ENCODE measurements around the gene ZNF485.
"Not testable (repeated sequence)": the region's sequence is repeated elsewhere in the genome, so short reads cannot be mapped to it uniquely, and the experiment has no call there.

Gene ZNF485

DNA sequence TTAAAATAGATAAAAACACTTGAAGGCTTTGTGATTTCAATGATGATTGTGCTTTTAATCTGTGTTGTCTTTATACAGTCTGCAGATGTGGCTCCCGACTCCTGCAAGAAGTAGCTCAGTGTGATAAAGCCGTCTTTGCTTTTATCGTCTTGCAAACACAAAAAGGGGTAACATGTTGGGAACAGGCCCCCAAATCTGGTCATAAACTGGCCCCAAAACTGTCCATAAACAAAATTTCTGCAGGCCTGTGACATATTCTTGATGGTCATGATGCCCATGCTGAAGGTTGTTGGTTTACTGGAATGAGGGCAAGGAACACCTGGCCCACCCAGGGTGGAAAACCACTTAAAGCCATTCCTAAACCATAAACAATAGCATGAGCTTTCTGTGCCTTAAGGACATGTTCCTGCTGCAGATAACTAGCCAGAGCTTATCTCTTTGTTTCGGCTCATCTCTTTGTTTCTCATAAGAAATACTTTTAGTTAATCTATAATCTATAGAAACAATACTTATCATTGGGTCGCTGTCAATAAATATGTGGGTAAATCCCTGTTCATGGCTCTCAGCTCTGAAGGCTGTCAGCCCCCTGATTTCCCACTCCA, 14.8 kb upstream of the ZNF485 start:
- in situ Hi-C loops (cut with MboI; ENCODE audit: low sequenced_read_pairs) = no loop called here
- Histone ChIP-seq H3K4me3 (no peak overlapping the region), H3K9me3 (no peaks in the 10 kb centered on the region), H3K36me3 (replicated peaks) (no peaks in the 10 kb centered on the region), H3K27me3 (ENCODE audit: low read depth) (no peaks in the 10 kb centered on the region), H3K4me1 (no peaks in the 10 kb centered on the region)
- no peak for DNase-seq (ENCODE audit: low spot score in 2 of 2)

DNA sequence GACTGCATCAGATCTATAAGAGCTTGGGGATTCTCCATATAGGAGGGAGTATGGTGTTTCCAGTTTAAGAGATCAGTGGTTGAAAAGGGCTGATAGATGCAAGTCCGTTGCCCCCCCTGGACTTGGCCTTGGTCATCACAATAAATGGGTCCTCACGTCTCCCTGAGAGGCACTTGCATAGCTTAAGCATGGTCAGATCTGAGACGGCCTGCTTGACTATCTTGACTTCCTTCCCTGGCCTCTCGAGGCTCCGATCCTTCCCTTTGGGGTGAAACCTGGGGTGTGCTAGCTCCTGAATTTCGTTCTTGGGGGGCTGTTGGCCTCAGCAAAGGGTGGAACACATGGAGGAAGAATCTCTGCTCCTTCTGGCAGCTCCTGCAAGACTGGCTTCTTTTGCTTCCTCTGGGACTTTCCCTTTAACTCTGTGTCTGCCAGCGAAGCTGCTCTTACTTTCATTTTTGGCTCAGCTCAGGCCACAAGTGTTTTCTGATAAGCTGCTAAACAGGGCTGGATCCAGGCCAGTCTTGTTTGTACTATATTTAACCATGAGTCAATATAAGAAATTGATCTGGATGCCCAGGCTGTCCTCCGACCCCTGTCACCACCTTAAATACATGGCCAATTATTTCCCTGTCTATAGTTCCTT, 11.2 kb upstream of the ZNF485 start:
- Histone ChIP-seq H3K27me3 (ENCODE audit: low read depth) (no peaks in the 10 kb centered on the region), H3K4me3 (no peak overlapping the region), H3K4me1 (no peaks in the 10 kb centered on the region), H3K36me3 (replicated peaks) (no peaks in the 10 kb centered on the region), H3K9me3 (no peaks in the 10 kb centered on the region)
- in situ Hi-C loops (cut with MboI; ENCODE audit: low sequenced_read_pairs) = no loop called here
- no peak for DNase-seq (ENCODE audit: low spot score in 2 of 2)

DNA sequence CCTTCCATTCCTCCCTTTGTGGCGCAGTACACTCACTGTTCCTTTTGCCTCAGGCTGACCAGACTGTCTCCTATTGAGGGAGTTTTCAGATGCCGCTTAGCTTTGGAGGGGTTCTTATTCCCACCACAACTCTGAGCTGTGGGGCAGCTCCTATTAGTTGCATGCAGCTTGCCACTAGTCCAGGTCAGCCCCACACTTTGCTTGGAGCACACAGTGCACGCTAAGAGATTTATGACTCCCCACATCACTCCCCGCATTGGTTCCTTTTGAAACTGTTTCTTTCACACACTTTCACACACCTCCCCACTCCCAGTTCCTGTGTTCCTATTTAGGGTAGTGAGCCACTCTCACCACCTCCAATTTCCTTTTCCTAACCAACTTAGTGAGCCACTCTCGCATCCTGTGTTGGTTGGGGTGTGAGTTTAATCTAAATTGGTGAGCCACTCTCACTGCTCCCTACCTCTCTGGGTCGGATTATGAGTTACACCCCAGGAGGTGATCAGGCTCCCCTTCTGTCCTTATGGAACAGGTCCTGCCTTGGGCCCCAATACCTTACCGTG, 10.4 kb upstream of the ZNF485 start:
- no peak for DNase-seq (ENCODE audit: low spot score in 2 of 2)
- Histone ChIP-seq H3K4me3 (no peak overlapping the region), H3K4me1 (no peaks in the 10 kb centered on the region), H3K27me3 (ENCODE audit: low read depth) (no peaks in the 10 kb centered on the region), H3K36me3 (replicated peaks) (no peaks in the 10 kb centered on the region), H3K9me3 (no peaks in the 10 kb centered on the region)
- in situ Hi-C loops (cut with MboI; ENCODE audit: low sequenced_read_pairs) = no loop called here

DNA sequence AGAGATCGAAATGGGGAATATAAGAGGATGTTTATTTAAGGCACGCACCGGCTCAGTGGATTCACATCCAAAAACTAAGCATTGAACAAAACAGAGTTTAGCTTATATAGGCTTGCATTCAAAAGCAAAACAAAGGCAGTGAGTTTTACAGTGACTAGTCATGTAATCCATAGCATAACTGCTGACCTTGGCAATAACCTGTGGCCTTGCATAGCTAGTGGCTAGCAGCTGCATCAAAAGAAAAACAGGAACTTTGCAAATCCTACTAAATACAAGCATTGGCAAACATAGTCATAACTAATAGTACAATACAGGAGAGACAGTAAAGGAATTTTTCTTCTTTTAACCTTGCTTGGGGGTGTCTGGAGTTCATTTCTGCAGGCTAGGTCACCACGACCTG, 9.7 kb upstream of the ZNF485 start:
- in situ Hi-C loops (cut with MboI; ENCODE audit: low sequenced_read_pairs) = no loop called here
- H3K36me3 ChIP-seq (replicated peaks) = no peaks in the 10 kb centered on the region
- no peaks in the 10 kb centered on the region for H3K9me3 ChIP-seq
- DNase-seq (ENCODE audit: low spot score in 2 of 2) = no peak
- H3K4me3 ChIP-seq = no peak overlapping the region
- no peaks in the 10 kb centered on the region for H3K27me3 ChIP-seq (ENCODE audit: low read depth)
- no peaks in the 10 kb centered on the region for H3K4me1 ChIP-seq

DNA sequence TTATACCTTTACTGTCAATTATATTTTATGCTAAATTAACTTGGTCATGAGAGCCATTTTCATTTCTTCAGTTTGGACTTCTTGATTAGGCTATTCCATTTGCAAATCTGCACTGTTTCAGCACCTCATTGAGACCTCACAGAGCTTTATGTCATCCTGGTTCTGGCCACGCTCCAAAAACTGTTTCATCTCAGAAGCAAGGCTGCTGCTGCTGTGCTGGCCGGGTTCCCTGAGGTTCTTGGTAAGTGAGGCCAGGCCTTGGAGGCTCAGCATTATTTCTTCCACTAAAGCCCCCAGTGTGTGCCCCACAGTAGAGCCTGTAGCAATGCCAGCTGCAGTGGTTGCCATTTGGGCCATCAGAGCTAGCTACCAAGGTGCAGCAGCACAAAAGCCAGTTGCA, 7.8 kb upstream of the ZNF485 start:
- no peaks in the 10 kb centered on the region for H3K9me3 ChIP-seq
- DNase-seq (ENCODE audit: low spot score in 2 of 2) = no peak
- in situ Hi-C loops (cut with MboI; ENCODE audit: low sequenced_read_pairs) = no loop called here

DNA sequence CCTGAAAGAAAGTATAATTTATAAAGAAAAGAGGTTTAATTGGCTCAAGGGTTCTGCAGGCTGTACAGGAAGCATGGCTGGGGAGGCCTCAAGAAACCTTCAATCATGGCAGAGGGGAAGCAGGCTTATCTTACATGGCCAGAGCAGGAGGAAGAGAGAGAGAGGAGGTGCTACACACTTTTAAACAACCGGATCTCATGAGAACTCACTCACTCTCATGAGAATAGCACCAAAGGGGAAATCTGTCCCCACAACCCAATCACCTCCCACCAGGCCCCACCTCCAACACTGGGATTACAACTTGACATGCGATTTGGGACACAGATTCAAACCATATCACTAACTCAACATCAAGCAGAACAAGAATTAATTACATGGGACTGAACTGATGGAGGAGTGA, 6.9 kb upstream of the ZNF485 start:
- no peak overlapping the region for H3K4me3 ChIP-seq
- DNase-seq (ENCODE audit: low spot score in 2 of 2) = no peak
- no peaks in the 10 kb centered on the region for H3K36me3 ChIP-seq (replicated peaks)
- in situ Hi-C loops (cut with MboI; ENCODE audit: low sequenced_read_pairs) = no loop called here
- no peaks in the 10 kb centered on the region for H3K9me3 ChIP-seq
- H3K27me3 ChIP-seq (ENCODE audit: low read depth) = no peaks in the 10 kb centered on the region
- no peaks in the 10 kb centered on the region for H3K4me1 ChIP-seq

More for the DNA sequence above, 7.8 kb upstream of the ZNF485 start:
- Histone ChIP-seq H3K27me3 (ENCODE audit: low read depth) (no peaks in the 10 kb centered on the region), H3K4me3 (no peak overlapping the region), H3K4me1 (no peaks in the 10 kb centered on the region), H3K36me3 (replicated peaks) (no peaks in the 10 kb centered on the region)

DNA sequence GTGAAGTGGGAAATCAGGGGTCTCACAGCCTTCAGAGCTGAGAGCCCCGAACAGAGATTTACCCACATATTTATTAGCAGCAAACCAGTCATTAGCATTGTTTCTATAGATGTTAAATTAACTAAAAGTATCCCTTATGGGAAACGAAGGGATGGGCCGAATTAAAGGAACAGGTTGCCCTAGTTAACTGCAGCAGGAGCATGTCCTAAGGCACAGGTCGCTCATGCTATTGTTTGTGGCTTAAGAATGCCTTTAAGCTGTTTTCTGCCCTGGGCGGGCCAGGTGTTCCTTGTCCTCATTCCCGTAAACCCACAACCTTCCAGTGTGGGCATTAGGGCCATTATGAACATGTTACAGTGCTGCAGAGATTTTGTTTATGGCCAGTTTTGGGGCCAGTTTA, 4.7 kb upstream of the ZNF485 start:
- H3K4me3 ChIP-seq; H3K36me3 ChIP-seq (replicated peaks); H3K27me3 ChIP-seq (ENCODE audit: low read depth); H3K4me1 ChIP-seq; in situ Hi-C loops (cut with MboI; ENCODE audit: low sequenced_read_pairs); DNase-seq (ENCODE audit: low spot score in 2 of 2); H3K9me3 ChIP-seq: not testable (repeated sequence)

DNA sequence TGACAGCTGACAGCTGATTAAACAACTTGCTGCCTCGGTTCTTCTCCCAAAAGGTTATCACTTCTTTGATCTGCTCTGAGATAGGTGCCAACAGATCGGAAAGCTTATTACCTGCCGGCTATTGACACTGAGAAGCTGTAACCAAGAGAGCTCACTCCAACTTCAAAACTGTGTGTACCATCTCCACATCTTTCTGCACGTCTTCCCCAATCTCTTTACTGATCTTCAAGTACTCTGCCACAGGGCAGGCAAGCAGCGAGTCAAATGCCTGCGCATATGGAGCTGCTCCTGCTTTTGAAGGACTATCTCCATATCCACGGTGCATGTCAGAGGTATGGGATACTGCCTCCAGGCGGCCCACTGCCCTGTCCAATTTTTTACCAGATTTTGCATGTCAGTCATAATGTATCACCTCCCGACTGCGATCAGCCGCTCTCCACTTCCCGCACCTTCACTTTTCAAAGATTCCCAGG, 352 bp upstream of the ZNF485 start:
- H3K4me3 ChIP-seq = peak overlapping the region; percentile 50
- no peak for DNase-seq (ENCODE audit: low spot score in 2 of 2)
- H3K27me3 ChIP-seq (ENCODE audit: low read depth) = no peaks in the 10 kb centered on the region
- no peaks in the 10 kb centered on the region for H3K9me3 ChIP-seq
- peaks cover 4% of the 10 kb centered on the region; the same call in 1 of the 2 replicates for H3K4me1 ChIP-seq
- in situ Hi-C loops (cut with MboI; ENCODE audit: low sequenced_read_pairs) = no loop called here
- H3K36me3 ChIP-seq (replicated peaks) = no peaks in the 10 kb centered on the region

DNA sequence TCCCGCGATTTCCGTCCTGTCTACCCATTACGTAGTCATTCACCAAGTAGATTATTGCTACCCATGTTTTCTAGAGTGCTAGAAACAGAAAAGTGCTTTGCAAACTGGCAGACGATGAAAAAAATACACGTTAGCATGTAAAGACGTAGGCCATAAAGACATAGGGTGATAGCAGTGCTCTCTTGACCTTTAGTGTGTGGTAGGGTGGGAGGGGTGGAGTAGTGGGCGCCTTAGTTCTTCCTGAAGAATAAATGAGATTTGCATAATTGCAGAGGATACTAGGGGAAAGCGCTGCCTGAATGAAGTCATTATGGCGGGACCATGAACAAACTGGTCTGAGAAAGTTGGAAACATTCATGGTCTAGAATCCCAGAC, 948 bp downstream of the ZNF485 start:
- in situ Hi-C loops (cut with MboI; ENCODE audit: low sequenced_read_pairs) = no loop called here
- peaks cover 4% of the 10 kb centered on the region; the same call in 1 of the 2 replicates for H3K4me1 ChIP-seq
- peak overlapping the region; percentile 50 for H3K4me3 ChIP-seq
- H3K36me3 ChIP-seq (replicated peaks) = no peaks in the 10 kb centered on the region
- no peaks in the 10 kb centered on the region for H3K27me3 ChIP-seq (ENCODE audit: low read depth)
- DNase-seq (ENCODE audit: low spot score in 2 of 2) = peak; percentile 20 to 21
- no peaks in the 10 kb centered on the region for H3K9me3 ChIP-seq

DNA sequence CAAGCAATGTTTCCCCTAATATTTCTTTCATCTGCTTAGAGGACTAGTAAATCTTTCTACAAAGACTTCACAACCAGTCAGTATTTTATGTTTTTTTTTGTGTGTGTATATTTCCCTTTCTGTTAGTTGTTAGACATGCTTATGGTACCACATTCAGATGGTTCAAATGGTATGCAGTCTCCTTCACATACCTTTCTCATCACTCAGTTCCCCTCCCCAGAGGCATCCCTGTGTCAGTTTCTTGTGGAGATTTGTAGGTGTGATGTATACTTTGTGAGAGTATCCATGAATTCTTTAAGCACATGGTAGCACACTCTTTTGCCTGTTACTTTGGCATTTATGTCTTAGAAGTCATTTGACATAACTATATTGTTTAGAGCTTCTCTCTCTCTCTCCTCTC, 4.4 kb downstream of the ZNF485 start:
- in situ Hi-C loops (cut with MboI; ENCODE audit: low sequenced_read_pairs) = no loop called here
- DNase-seq (ENCODE audit: low spot score in 2 of 2) = no peak
- H3K36me3 ChIP-seq (replicated peaks) = peaks cover 10% of the 10 kb centered on the region

DNA sequence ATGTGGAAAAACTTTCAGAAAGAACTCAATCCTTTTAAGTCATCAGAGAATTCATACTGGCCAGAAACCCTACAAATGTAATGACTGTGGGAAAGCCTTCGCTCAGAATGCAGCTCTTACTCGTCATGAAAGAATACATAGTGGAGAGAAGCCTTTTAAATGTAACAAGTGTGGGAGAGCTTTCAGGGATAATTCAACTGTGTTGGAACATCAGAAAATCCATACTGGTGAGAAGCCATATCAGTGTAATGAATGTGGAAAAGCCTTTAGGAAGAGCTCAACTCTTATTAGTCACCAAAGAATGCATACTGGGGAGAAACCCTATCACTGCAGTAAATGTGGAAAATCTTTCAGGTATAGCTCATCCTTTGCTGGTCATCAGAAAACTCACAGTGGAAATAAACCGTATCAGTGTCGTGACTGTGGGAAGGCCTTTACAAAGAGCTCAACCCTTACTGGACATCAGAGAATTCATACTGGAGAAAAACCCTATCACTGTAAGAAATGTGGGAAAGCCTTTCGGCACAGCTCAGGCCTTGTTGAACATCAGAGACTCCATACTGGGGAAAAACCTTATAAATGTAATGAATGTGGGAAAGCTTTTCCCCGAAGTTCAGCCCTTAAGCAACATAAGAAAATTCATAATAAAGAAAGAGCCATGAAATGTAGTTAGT, 10.6 kb downstream of the ZNF485 start:
- Histone ChIP-seq H3K9me3 (peaks cover 8% of the 10 kb centered on the region; the same call in 1 of the 2 replicates), H3K4me3 (no peak overlapping the region), H3K4me1 (no peaks in the 10 kb centered on the region), H3K27me3 (ENCODE audit: low read depth) (no peaks in the 10 kb centered on the region), H3K36me3 (replicated peaks) (peaks cover 20% of the 10 kb centered on the region)
- no peak for DNase-seq (ENCODE audit: low spot score in 2 of 2)
- in situ Hi-C loops (cut with MboI; ENCODE audit: low sequenced_read_pairs) = no loop called here

More for the DNA sequence above, 4.4 kb downstream of the ZNF485 start:
- Histone ChIP-seq H3K9me3 (peaks cover 8% of the 10 kb centered on the region; the same call in 1 of the 2 replicates), H3K27me3 (ENCODE audit: low read depth) (no peaks in the 10 kb centered on the region), H3K4me1 (peaks cover 4% of the 10 kb centered on the region; the same call in 1 of the 2 replicates), H3K4me3 (no peak overlapping the region)

DNA sequence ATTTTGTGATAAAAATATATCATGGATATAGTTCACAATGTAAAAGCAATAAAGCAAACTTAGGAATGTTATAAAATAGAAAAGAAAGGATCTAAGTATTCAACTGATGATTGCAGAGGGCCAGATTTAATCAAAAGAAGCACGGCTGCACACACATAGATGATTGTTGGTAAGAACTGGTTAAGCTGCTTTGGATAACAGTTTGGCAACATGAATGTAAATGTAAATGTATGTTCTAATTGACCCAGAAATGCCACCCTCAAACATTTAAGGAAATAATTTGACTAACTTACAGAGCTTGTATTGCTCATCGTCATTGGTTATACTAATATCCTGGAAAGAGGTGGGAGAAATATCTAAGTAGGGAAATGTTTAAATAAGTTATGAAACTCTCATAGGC, 13.1 kb downstream of the ZNF485 start:
- no peaks in the 10 kb centered on the region for H3K4me1 ChIP-seq
- no peaks in the 10 kb centered on the region for H3K27me3 ChIP-seq (ENCODE audit: low read depth)
- H3K9me3 ChIP-seq = peaks cover 6% of the 10 kb centered on the region
- H3K36me3 ChIP-seq (replicated peaks) = peaks cover 14% of the 10 kb centered on the region
- in situ Hi-C loops (cut with MboI; ENCODE audit: low sequenced_read_pairs) = no loop called here
- no peak overlapping the region for H3K4me3 ChIP-seq
- DNase-seq (ENCODE audit: low spot score in 2 of 2) = no peak

DNA sequence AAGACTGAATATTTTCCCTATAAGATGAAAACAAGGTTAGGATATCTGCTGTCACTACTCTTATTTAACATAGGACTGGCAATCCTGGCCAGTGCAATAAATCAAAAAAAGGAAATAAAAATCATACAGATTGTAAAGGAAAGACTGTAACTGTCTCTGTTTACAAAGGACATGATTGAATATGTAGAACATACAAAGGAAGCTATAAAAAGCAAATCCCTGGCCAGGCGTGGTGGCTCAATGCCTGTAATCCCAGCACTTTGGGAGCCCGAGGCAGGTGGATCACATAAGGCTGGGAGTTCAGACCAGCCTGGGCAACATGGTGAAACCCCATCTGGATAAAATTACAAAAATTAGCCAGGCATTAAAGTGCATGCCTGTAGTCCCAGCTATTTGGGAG, 15.8 kb downstream of the ZNF485 start:
- Histone ChIP-seq H3K9me3 (no peaks in the 10 kb centered on the region; the same call in 1 of the 2 replicates), H3K4me1 (no peaks in the 10 kb centered on the region), H3K4me3 (no peak overlapping the region), H3K27me3 (ENCODE audit: low read depth) (no peaks in the 10 kb centered on the region), H3K36me3 (replicated peaks) (no peaks in the 10 kb centered on the region)
- no peak for DNase-seq (ENCODE audit: low spot score in 2 of 2)
- in situ Hi-C loops (cut with MboI; ENCODE audit: low sequenced_read_pairs) = no loop called here

DNA sequence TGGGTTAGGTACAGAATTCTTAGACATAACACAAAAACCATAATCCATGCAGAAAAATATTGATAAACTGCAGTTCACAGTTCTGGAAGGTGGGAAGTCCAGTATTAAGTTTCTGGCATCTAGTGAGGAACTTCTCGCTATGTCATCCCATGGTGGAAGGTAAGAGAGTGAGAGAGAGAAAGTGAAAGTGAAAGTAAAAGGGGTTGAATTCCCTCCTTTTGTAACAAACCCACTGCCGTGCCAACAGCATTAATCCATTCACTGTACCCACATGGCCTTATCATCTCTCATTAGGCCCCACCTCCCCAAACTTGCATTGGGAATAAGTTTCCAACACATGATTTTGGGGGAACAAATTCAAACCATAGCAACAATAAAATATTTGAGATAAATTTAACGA, 17.1 kb downstream of the ZNF485 start:
- Histone ChIP-seq H3K9me3 (no peaks in the 10 kb centered on the region; the same call in 1 of the 2 replicates), H3K36me3 (replicated peaks) (no peaks in the 10 kb centered on the region), H3K4me3 (no peak overlapping the region), H3K4me1 (no peaks in the 10 kb centered on the region), H3K27me3 (ENCODE audit: low read depth) (no peaks in the 10 kb centered on the region)
- DNase-seq (ENCODE audit: low spot score in 2 of 2) = no peak
- in situ Hi-C loops (cut with MboI; ENCODE audit: low sequenced_read_pairs) = no loop called here

Data from HAP-1 (cell line).